ENCODE data around the gene HSD17B11.
"Not testable (repeated sequence)": the region's sequence is repeated elsewhere in the genome, so short reads cannot be mapped to it uniquely, and the experiment has no call there.

The HSD17B11 gene

GRCh38 chr4:87304745-87305432 is 86.1 kb downstream of the HSD17B11 start:
- no peak for DNase-seq

- DNase-seq, result no peak
Measured at GRCh38 chr4:87299898-87300297, 91.1 kb downstream of the HSD17B11 start.

- DNase-seq, result no peak
Measured at GRCh38 chr4:87298362-87298761, 92.6 kb downstream of the HSD17B11 start.

- DNase-seq, result not testable (repeated sequence)
Measured at GRCh38 chr4:87294911-87295310, 96.1 kb downstream of the HSD17B11 start.

- not testable (repeated sequence) for DNase-seq
Measured at GRCh38 chr4:87293889-87294288, 97.1 kb downstream of the HSD17B11 start.

- no peak for DNase-seq
Measured at GRCh38 chr4:87286970-87287369, 104.0 kb downstream of the HSD17B11 start.
